HG03139 (cell line): ENCODE results near the gene BHLHE41.

ENCODE experiments used
- ATAC-seq: cut with Tn5 transposase; IDR thresholded peaks from one replicate; pipeline ENCODE4 v1.9.1; 2021; ENCODE audit not compliant: unreplicated experiment

BHLHE41 gene

GRCh38 chr12:26124446-26125399 lies at the start of gene BHLHE41:
Gene BHLHE41 (minus strand): TSS chr12:26125037. CDS start chr12:26124779, 258 bp downstream.
- ATAC-seq, result no peak

- ATAC-seq, result no peak
Observed at GRCh38 chr12:26172946-26173552, 48.2 kb upstream of the BHLHE41 start.

- ATAC-seq, result no peak
Observed at GRCh38 chr12:26172539-26172938, 47.7 kb upstream of the BHLHE41 start.

GRCh38 chr12:26172013-26172412 lies 47.2 kb upstream of the BHLHE41 start:
- no peak for ATAC-seq

- no peak for ATAC-seq
Observed at GRCh38 chr12:26164118-26164517, 39.3 kb upstream of the BHLHE41 start.

- peak; percentile 59 for ATAC-seq
Observed at GRCh38 chr12:26162905-26163304, 38.1 kb upstream of the BHLHE41 start.

- ATAC-seq, result no peak
Observed at GRCh38 chr12:26162174-26162573, 37.3 kb upstream of the BHLHE41 start.

- no peak for ATAC-seq
Observed at GRCh38 chr12:26158078-26158764, 33.4 kb upstream of the BHLHE41 start.

- peak; percentile 22 for ATAC-seq
Observed at GRCh38 chr12:26157001-26157400, 32.2 kb upstream of the BHLHE41 start.

- ATAC-seq, result peak; percentile 77
Observed at GRCh38 chr12:26156201-26156871, 31.5 kb upstream of the BHLHE41 start.

GRCh38 chr12:26153421-26154154 lies 28.8 kb upstream of the BHLHE41 start:
- no peak for ATAC-seq

GRCh38 chr12:26152507-26153102 lies 27.8 kb upstream of the BHLHE41 start:
- ATAC-seq, result no peak

GRCh38 chr12:26150736-26151450 lies 26.1 kb upstream of the BHLHE41 start:
- no peak for ATAC-seq

GRCh38 chr12:26149968-26150500 lies 25.2 kb upstream of the BHLHE41 start:
- ATAC-seq, result no peak

- ATAC-seq, result no peak
Observed at GRCh38 chr12:26148291-26148690, 23.5 kb upstream of the BHLHE41 start.

- ATAC-seq, result no peak
Observed at GRCh38 chr12:26143291-26143690, 18.5 kb upstream of the BHLHE41 start.

- no peak for ATAC-seq
Observed at GRCh38 chr12:26138860-26139259, 14.0 kb upstream of the BHLHE41 start.

- no peak for ATAC-seq
Observed at GRCh38 chr12:26136688-26137087, 11.9 kb upstream of the BHLHE41 start.

- no peak for ATAC-seq
Observed at GRCh38 chr12:26135571-26135970, 10.7 kb upstream of the BHLHE41 start.
